Endothelial cell of umbilical vein (primary cell): ENCODE results near the gene GPHA2. TPM values are rescaled to one million over a fixed set of nuclear protein-coding genes. Genes with fewer than 3 reads are reported as not detected.

Experiments
- BruUV-seq: library from RNA; stranded (reverse); fragments of 400-500 nt; replicated peaks from 2 replicates; lab custom pipeline; 2021; lab: Mats Ljungman, UMichigan
- CTCF ChIA-PET: fragments of 300-600, 350-600 bp; sonication (Branson Sonifier 250); formaldehyde crosslinking; loops from one replicate; lab custom pipeline; 2021; ENCODE audit warnings: antibody characterized with exemption, inconsistent platforms; lab: Charles Lee
- POLR2A ChIA-PET: fragments of 300-600, 350-600 bp; sonication (Branson Sonifier 250); formaldehyde crosslinking; loops from one replicate; lab custom pipeline; 2021; ENCODE audit warnings: antibody characterized with exemption, inconsistent platforms; lab: Charles Lee
- DNase-seq: peaks from one replicate; pipeline ENCODE4 v3.0.0-alpha.2; 2011; ENCODE audit warnings: low read depth, low spot score
- FAIRE-seq: peaks from 2 replicates; lab custom pipeline; 2011; peaks lifted over from hg19 to GRCh38; lab: Jason Lieb, UNC
- H2AFZ ChIP-seq: 2 replicates; pipeline ENCODE4 v1.6.0; 2012; ENCODE audit warnings: low read depth, low read length, control low read depth, inconsistent platforms
- H3K27ac ChIP-seq: 2 replicates; pipeline ENCODE4 v1.5.1; 2011; ENCODE audit warnings: low read depth, mild to moderate bottlenecking, control low read depth, low read length, moderate library complexity; ENCODE audit not compliant: insufficient read depth
- H3K27me3 ChIP-seq, 2 experiments: 2 replicates each; pipeline versions ENCODE4 v1.6.0 to v1.6.1; 2011; ENCODE audit warnings: low read length in 2 of 2, mixed read lengths in 1 of 2; ENCODE audit not compliant: control insufficient read depth in 2 of 2, insufficient read depth in 2 of 2
- H3K36me3 ChIP-seq, 2 experiments: 2 replicates in 1 of 2; 3 replicates in 1 of 2; pipeline ENCODE4 v1.5.1; 2011; ENCODE audit warnings: low read length in 2 of 2, mild to moderate bottlenecking in 1 of 2, moderate library complexity in 1 of 2; ENCODE audit not compliant: control insufficient read depth in 2 of 2, insufficient read depth in 2 of 2; ENCODE audit errors: extremely low read depth in 1 of 2
- H3K4me1 ChIP-seq: 3 replicates; pipeline ENCODE4 v1.5.1; 2011; ENCODE audit warnings: mild to moderate bottlenecking, low read length; ENCODE audit not compliant: control insufficient read depth, insufficient read depth; ENCODE audit errors: extremely low read depth
- H3K4me2 ChIP-seq: 2 replicates; pipeline ENCODE4 v1.6.1; 2011; ENCODE audit warnings: low read length, control low read depth, mixed read lengths; ENCODE audit not compliant: insufficient read depth
- H3K4me3 ChIP-seq, 3 experiments: fragments of 200-600 bp in 1 of 3; sonication (generic), shearing (Covaris generic) in 1 of 3; replicated peaks in 1 of 3; 2 replicates each; pipeline ENCODE4 v1.5.1; 2011 to 2016; ENCODE audit warnings: control low read depth in 3 of 3, low read length in 3 of 3, mild to moderate bottlenecking in 2 of 3, inconsistent platforms in 1 of 3, low read depth in 1 of 3, moderate library complexity in 1 of 3; ENCODE audit not compliant: insufficient read depth in 1 of 3
- H3K79me2 ChIP-seq: 2 replicates; pipeline ENCODE4 v1.6.0; 2012; ENCODE audit warnings: low read length, inconsistent platforms; ENCODE audit not compliant: control insufficient read depth, insufficient read depth
- H3K9ac ChIP-seq: replicated peaks from 2 replicates; pipeline ENCODE3; 2011; ENCODE audit warnings: low read length, control low read depth; ENCODE audit not compliant: insufficient read depth; ENCODE audit errors: extremely low read depth
- H3K9me1 ChIP-seq: replicated peaks from 3 replicates; pipeline ENCODE4 v1.6.0; 2011; ENCODE audit warnings: mild to moderate bottlenecking, low read length; ENCODE audit not compliant: control insufficient read depth, insufficient read depth; ENCODE audit errors: extremely low read depth
- H3K9me3 ChIP-seq: replicated peaks from 2 replicates; pipeline ENCODE4 v1.5.1; 2012; ENCODE audit warnings: low read length, inconsistent platforms; ENCODE audit not compliant: control insufficient read depth, insufficient read depth
- H4K20me1 ChIP-seq: replicated peaks from 2 replicates; pipeline ENCODE3; 2011; ENCODE audit warnings: mild to moderate bottlenecking, low read length; ENCODE audit not compliant: control insufficient read depth, insufficient read depth; ENCODE audit errors: extremely low read depth
- CTCF ChIP-seq, 2 donors: IDR thresholded peaks; 1 replicate in 1 of 2; 2 replicates in 1 of 2; pipeline ENCODE4 v1.5.1; 2011; ENCODE audit warnings: low read length in 2 of 2, mild to moderate bottlenecking in 2 of 2, moderate library complexity in 2 of 2, control low read depth in 1 of 2, inconsistent platforms in 1 of 2, low read depth in 1 of 2; ENCODE audit not compliant: insufficient read depth in 1 of 2; ENCODE audit errors: extremely low read depth in 1 of 2
- EZH2 ChIP-seq: IDR thresholded peaks from 2 replicates; pipeline ENCODE4 v1.6.1; 2012; ENCODE audit warnings: borderline replicate concordance, low read depth, mild to moderate bottlenecking, moderate library complexity, low read length, inconsistent platforms; ENCODE audit not compliant: severe bottlenecking
- FOS ChIP-seq: IDR thresholded peaks from 2 replicates; pipeline ENCODE4 v1.6.1; 2011; ENCODE audit warnings: mild to moderate bottlenecking, low read length, moderate library complexity, borderline replicate concordance; ENCODE audit not compliant: insufficient read depth
- GATA2 ChIP-seq: IDR thresholded peaks from 2 replicates; pipeline ENCODE4 v1.7.0; 2011; ENCODE audit warnings: low read depth, mild to moderate bottlenecking, moderate library complexity, mixed read lengths, low read length; ENCODE audit not compliant: insufficient read length, insufficient read depth
- JUN ChIP-seq: IDR thresholded peaks from 2 replicates; pipeline ENCODE4 v1.6.1; 2011; ENCODE audit warnings: borderline replicate concordance, low read depth; ENCODE audit not compliant: insufficient read length, insufficient read depth
- MAX ChIP-seq: IDR thresholded peaks from 2 replicates; pipeline ENCODE4 v1.6.1; 2011; ENCODE audit not compliant: insufficient read depth, insufficient read length
- MYC ChIP-seq: IDR thresholded peaks from one replicate; pipeline ENCODE4 v1.6.1; 2011; ENCODE audit warnings: mild to moderate bottlenecking, low read depth, low read length
- POLR2A ChIP-seq: IDR thresholded peaks from 2 replicates; pipeline ENCODE4 v1.6.1; 2012; ENCODE audit warnings: low read depth, mild to moderate bottlenecking, control low read depth, low read length
- POLR2AphosphoS5 ChIP-seq: IDR thresholded peaks from 2 replicates; pipeline ENCODE4 v1.6.1; 2012; ENCODE audit warnings: low read depth, mild to moderate bottlenecking, control low read depth, low read length, moderate library complexity; ENCODE audit not compliant: insufficient read depth
- dilution Hi-C: fragments of 300-500 bp; cut with MboI; formaldehyde crosslinking; loops from one replicate; pipeline ENCODE4 v1.15.0; 2019; ENCODE audit warnings: low sequenced_read_pairs; ENCODE audit not compliant: extremely low pct_ligation_motif_present
- intact Hi-C: fragments of 100-400 bp; cut with micrococcal nuclease; formaldehyde crosslinking; loops from one replicate; pipeline ENCODE4 v1.10.0; 2022
- polyA plus RNA-seq, 4 experiments: library from polyadenylated mRNA; depleted of rRNA in 3 of 4; stranded (reverse) in 3 of 4; unstranded in 1 of 4; fragments of >200 nt; gene quantifications; 2 replicates each; pipeline versions ENCODE4 v1.2.1 to v1.2.3, GENCODE V29; 2011 to 2012; ENCODE audit warnings: missing spikeins in 1 of 4
- total RNA-seq: library from RNA; stranded (reverse); gene quantifications from 2 replicates; pipeline ENCODE4 v1.2.3, GENCODE V29; 2021

Gene GPHA2
- total and polyA plus RNA-seq, 2 donors (not counting 3 experiments of a cell fraction or from before 2014, with no cell fraction given): not detected

DNA sequence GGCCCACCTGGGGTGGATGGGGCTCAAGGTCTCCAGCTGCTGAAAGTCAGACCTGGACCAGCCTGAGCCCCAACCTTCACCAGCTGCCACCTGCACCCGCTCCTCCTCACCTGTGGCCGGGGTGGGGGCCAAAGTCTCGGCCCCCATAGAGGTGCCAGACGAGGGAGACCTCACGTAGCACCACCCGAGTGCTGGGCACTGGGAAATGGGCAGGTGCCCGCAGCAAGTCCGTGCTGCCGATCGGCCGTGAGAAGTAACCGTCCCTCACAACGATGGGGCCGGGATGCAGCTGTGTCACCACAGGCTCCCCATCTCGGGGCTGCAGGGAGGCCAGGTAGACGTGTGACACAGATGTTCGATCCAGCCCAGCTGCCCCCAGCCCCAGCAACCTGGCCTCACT is 34.9 kb downstream of the GPHA2 start:
- no peaks in the 10 kb centered on the region for H3K4me1 ChIP-seq
- H3K79me2 ChIP-seq: no peaks in the 10 kb centered on the region
- FAIRE-seq (no peak), DNase-seq (no peak)
- no peak overlapping the region for H3K9ac ChIP-seq
- no TSS peak for BruUV-seq
- no peak for TF ChIP-seq POLR2A
- TF ChIP-seq FOS: no peak
- TF ChIP-seq JUN: no peak
- TF ChIP-seq POLR2AphosphoS5: no peak
- no peak for TF ChIP-seq EZH2
- TF ChIP-seq MAX: no peak
- TF ChIP-seq CTCF (IDR thresholded peaks at IDR 0.05; ENCODE audit: extremely low read depth in 1 of 2, insufficient read depth in 1 of 2, low read depth in 1 of 2, low read length in 2 of 2): no peak
- TF ChIP-seq GATA2: no peak
- TF ChIP-seq MYC: no peak
- ChIA-PET CTCF (interaction anchor here (1.4 kb wide), 1 partner anchor 14 kb away, joined by 3 read pairs; no protein-coding TSS in a partner anchor), POLR2A (no interaction called here)
- no peak overlapping the region for H3K4me2 ChIP-seq
- no peak overlapping the region for H3K4me3 ChIP-seq
- H3K27me3 ChIP-seq: no peaks in the 10 kb centered on the region
- no peaks in the 10 kb centered on the region for H3K9me1 ChIP-seq
- H3K36me3 ChIP-seq: peaks cover 0 to 43% of the 10 kb centered on the region in 2 experiments
- H3K27ac ChIP-seq: no peak overlapping the region
- H4K20me1 ChIP-seq: no peaks in the 10 kb centered on the region
- no peaks in the 10 kb centered on the region for H3K9me3 ChIP-seq
- intact Hi-C loops (no loop called here), dilution Hi-C loops (no loop called here)
- no peak overlapping the region for H2AFZ ChIP-seq
